ENCODE results near the gene DEFB114. TPM values are rescaled to one million over a fixed set of nuclear protein-coding genes. Genes with fewer than 3 reads are reported as not detected.

DEFB114 gene
- total RNA-seq, 1 experiment from 2014 or later = not detected

GRCh38 chr6:49969605-49970004, 5.6 kb upstream of the DEFB114 start, which contains the start of gene DEFB113:
DEFB113 (minus strand) TSS chr6:49969625; CDS start chr6:49969625, 0 bp downstream.
- Histone ChIP-seq H2BK5ac (ENCODE audit: insufficient read length, low read length) (no peak within 1 kb of the TSS), H3K4me1 (ENCODE audit: insufficient read depth, low read length) (no peaks in the 10 kb centered on the region; the same call in 1 of the 2 replicates), H3K23ac (ENCODE audit: insufficient read length, low read depth, low read length) (no peak within 1 kb of the TSS), H2BK15ac (ENCODE audit: low read depth, low read length) (no peak within 1 kb of the TSS), H3K79me2 (ENCODE audit: insufficient read depth, low read length) (no peaks in the 10 kb centered on the region), H3K18ac (ENCODE audit: insufficient read length, low read depth, low read length) (no peak within 1 kb of the TSS), H4K8ac (replicated peaks; ENCODE audit: insufficient read length, low read depth, low read length) (no peak within 1 kb of the TSS), H3K14ac (ENCODE audit: insufficient read depth, low read length) (no peak within 1 kb of the TSS), H3K79me1 (ENCODE audit: insufficient read depth, low read depth, low read length, poor library complexity, severe bottlenecking) (no peaks in the 10 kb centered on the region), H4K91ac (ENCODE audit: insufficient read length, low read depth, low read length) (no peak within 1 kb of the TSS), H4K20me1 (ENCODE audit: control insufficient read depth, insufficient read depth, insufficient read length) (no peaks in the 10 kb centered on the region), H3K9ac (ENCODE audit: extremely low read depth, insufficient read length, low read length) (no peak within 1 kb of the TSS), H2BK12ac (ENCODE audit: insufficient read length, low read depth, low read length) (no peak within 1 kb of the TSS), H3K56ac (ENCODE audit: insufficient read length, low read depth, low read length) (no peak within 1 kb of the TSS), H3K23me2 (ENCODE audit: insufficient read length, low read depth, low read length, poor library complexity, severe bottlenecking) (no peaks in the 10 kb centered on the region), H4K5ac (ENCODE audit: insufficient read length, low read depth, low read length) (no peak within 1 kb of the TSS), H2BK120ac (ENCODE audit: low read depth, low read length, poor library complexity, severe bottlenecking) (no peak within 1 kb of the TSS), H3K27ac (ENCODE audit: insufficient read length, low read depth, low read length) (no peak within 1 kb of the TSS), H3K4ac (ENCODE audit: low read depth, low read length) (no peak within 1 kb of the TSS), H3K4me2 (ENCODE audit: insufficient read depth, insufficient read length, low read length) (no peak within 1 kb of the TSS), H2AFZ (ENCODE audit: low read length) (no peak within 1 kb of the TSS), H2AK5ac (ENCODE audit: insufficient read length, low read length) (no peak within 1 kb of the TSS), H3K27me3 (ENCODE audit: insufficient read depth, low read length) (no peaks in the 10 kb centered on the region), H3T11ph (ENCODE audit: low read length) (no peak within 1 kb of the TSS), H2BK20ac (ENCODE audit: low read depth, low read length, poor library complexity, severe bottlenecking) (no peak within 1 kb of the TSS), H3K9me3 (ENCODE audit: control insufficient read depth, low read depth, low read length) (no peaks in the 10 kb centered on the region)
- Mint-ChIP-seq H3K27me3 (ENCODE audit: low read depth) (no peaks in the 10 kb centered on the region), H3K9me3 (no peaks in the 10 kb centered on the region), H3K4me3 (no peak within 1 kb of the TSS), H3K27ac (peak within 1 kb of the TSS; percentile 29 to 80 (median 38); a peak in 3 of 7 replicates), H3K36me3 (ENCODE audit: insufficient read depth in 1 of 3, low read depth in 3 of 3) (no peaks in the 10 kb centered on the region), H3K4me1 (peaks cover 38 to 44% of the 10 kb centered on the region in 2 experiments)
- WGBS (ENCODE audit: extremely low coverage, insufficient read length, low lambda C conversion rate) = no CpG with 5 or more reads among the region's 2 CpGs
- TF ChIP-seq CTCF (conservative IDR thresholded peaks at IDR 0.05) = no peak
- no peak for DNase-seq

Data from H9 (cell line).